ENCODE data around the gene ERAP2. TPM values are rescaled to one million over a fixed set of nuclear protein-coding genes. Genes with fewer than 3 reads are reported as not detected.

ERAP2 gene
- total RNA-seq, 1 donor from 2014 or later: 0.08 TPM

DNA sequence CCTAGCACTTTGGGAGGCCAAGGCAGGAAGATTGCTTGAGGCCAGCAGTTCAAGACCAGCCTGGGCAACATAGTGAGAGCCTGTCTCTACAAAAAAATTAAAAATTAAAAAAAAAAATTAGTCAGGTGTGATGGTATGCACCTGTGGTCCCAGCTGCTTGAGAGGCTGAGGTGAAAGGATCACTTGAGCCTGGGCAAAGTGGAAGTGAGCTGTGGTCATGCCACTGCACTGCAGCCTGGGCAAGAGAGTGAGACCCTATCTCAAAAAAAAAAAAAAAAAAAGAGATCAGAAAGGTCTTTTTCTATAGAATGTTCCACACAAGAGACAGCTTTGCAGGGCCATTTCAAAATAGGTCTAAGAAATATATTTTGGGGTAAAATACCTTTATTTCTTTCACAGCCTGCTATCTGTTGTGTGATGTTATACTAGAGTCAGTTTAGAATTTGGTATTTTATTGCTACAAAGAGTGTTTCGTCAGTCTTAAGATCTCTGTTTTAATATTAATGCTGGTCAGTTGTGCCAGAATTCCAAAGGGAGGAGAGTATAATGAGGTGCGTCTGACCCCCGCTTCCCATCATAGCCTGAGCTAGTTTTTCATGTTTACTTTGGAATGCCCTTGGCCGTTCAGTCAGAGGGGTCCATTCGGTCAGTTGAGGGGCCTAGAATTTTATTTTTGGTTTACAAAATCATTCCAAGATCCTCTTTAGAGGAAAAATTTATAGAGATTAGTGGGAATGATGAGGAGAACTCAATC is 69.0 kb downstream of the ERAP2 start:
- DNase-seq (ENCODE audit: low spot score): no peak
- no peak overlapping the region for H3K27ac Mint-ChIP-seq (ENCODE audit: unreplicated experiment)
- peaks cover 12% of the 10 kb centered on the region for H3K36me3 Mint-ChIP-seq (ENCODE audit: low read depth, unreplicated experiment)
- peaks cover 2% of the 10 kb centered on the region for H3K4me1 Mint-ChIP-seq (ENCODE audit: unreplicated experiment)
- no peaks in the 10 kb centered on the region for H3K9me3 Mint-ChIP-seq (ENCODE audit: unreplicated experiment)
- H3K4me3 Mint-ChIP-seq (ENCODE audit: unreplicated experiment): no peak overlapping the region
- H3K27me3 Mint-ChIP-seq (ENCODE audit: unreplicated experiment): peaks cover 1% of the 10 kb centered on the region
- TF ChIP-seq, protein P1, sequence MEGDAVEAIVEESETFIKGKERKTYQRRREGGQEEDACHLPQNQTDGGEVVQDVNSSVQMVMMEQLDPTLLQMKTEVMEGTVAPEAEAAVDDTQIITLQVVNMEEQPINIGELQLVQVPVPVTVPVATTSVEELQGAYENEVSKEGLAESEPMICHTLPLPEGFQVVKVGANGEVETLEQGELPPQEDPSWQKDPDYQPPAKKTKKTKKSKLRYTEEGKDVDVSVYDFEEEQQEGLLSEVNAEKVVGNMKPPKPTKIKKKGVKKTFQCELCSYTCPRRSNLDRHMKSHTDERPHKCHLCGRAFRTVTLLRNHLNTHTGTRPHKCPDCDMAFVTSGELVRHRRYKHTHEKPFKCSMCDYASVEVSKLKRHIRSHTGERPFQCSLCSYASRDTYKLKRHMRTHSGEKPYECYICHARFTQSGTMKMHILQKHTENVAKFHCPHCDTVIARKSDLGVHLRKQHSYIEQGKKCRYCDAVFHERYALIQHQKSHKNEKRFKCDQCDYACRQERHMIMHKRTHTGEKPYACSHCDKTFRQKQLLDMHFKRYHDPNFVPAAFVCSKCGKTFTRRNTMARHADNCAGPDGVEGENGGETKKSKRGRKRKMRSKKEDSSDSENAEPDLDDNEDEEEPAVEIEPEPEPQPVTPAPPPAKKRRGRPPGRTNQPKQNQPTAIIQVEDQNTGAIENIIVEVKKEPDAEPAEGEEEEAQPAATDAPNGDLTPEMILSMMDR (IDR thresholded peaks at IDR 0.05; ENCODE audit: unreplicated experiment): no peak

DNA sequence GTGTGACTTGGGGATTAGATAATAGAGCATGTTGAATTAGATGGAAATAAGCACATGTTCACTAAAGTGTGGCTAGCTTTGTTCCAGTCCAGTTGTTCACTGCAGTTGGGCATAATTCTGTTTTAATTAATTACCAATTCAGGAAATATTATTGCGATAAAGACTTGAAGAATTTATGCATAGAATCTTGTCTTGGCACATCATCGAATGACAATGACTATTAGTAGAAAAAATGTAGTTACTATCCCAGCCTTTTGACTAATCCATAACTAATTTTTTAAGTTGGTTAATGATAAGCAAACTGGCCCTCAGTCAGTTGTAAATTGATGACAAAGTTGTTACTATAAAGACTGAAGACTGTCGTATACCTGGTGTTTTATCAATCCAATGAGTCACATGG is 70.1 kb downstream of the ERAP2 start:
- Mint-ChIP-seq H3K27ac (ENCODE audit: unreplicated experiment) (no peak overlapping the region), H3K36me3 (ENCODE audit: low read depth, unreplicated experiment) (peaks cover 13% of the 10 kb centered on the region), H3K4me3 (ENCODE audit: unreplicated experiment) (no peak overlapping the region), H3K4me1 (ENCODE audit: unreplicated experiment) (peaks cover 2% of the 10 kb centered on the region), H3K27me3 (ENCODE audit: unreplicated experiment) (peaks cover 1% of the 10 kb centered on the region), H3K9me3 (ENCODE audit: unreplicated experiment) (no peaks in the 10 kb centered on the region)
- DNase-seq (ENCODE audit: low spot score): no peak
- TF ChIP-seq, protein P1 (IDR thresholded peaks at IDR 0.05; ENCODE audit: unreplicated experiment): no peak

DNA sequence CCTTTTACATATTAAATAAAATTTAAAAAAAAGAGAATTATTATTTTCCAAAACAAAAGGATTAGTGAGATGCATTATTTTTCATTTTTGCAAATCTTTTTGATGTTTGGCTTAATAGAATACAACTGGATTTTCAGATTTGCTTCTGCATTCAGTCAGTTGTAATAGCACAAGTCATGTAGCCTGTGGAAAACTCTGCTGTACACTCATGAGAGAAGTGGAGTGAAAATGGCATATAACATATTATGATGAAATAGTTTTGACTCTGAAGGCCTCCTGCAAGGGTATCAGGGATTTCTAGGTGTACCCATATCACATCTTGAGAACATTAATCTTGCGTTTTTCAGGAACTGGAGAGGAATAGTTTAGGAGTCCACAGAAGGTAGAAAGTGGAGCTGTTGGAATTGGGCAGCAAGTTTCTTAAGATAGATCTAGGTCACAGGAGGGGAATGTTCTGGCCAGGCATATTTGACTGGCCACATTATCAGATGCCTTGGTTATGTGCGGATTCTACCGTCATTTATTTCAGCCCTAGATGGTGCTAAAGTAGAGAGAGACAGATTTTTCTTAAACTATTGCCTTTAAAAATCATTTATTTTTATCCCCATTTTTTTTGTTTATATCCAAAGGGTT is 75.9 kb downstream of the ERAP2 start:
- Mint-ChIP-seq H3K9me3 (ENCODE audit: unreplicated experiment) (no peaks in the 10 kb centered on the region), H3K4me1 (ENCODE audit: unreplicated experiment) (peaks cover 4% of the 10 kb centered on the region), H3K27ac (ENCODE audit: unreplicated experiment) (no peak overlapping the region), H3K4me3 (ENCODE audit: unreplicated experiment) (no peak overlapping the region), H3K36me3 (ENCODE audit: low read depth, unreplicated experiment) (peaks cover 13% of the 10 kb centered on the region), H3K27me3 (ENCODE audit: unreplicated experiment) (no peaks in the 10 kb centered on the region)
- DNase-seq (ENCODE audit: low spot score): no peak
- TF ChIP-seq, protein P1 (IDR thresholded peaks at IDR 0.05; ENCODE audit: unreplicated experiment): no peak

DNA sequence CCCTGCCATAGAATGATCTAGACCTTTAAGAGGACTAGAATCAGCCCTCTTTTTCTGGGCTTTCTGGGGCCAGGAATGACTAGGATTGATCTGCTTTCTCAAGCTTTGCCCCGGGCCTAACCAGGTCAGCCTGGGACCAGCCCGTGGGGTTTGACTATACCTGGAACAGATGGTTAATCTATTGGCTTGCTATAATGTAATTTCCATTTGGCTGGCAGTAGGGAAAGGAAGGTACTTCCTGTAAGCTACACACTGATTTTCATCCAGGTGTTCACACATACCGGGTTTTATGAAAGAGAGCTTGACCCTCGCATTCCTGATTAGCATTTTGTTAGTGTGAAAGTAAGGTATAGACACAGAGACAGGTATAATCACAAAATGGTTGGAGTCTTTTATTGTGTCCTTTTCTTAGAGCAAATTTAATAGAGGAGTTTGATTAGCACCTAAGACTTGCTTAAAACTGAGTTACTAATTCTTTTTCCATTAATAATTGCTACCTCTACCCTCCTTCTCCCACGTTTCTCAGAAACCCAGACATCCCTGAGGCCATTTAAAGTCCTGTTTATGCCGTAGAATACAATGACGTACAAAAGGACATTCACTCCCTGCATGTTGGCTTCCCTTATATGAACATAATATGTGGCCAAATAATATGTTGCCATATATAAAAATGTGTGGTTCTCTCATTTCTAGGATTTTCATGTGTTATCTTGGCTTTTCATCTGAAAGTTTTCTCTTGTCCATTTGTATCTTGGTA is 76.9 kb downstream of the ERAP2 start:
- TF ChIP-seq, protein P1 (IDR thresholded peaks at IDR 0.05; ENCODE audit: unreplicated experiment): no peak
- no peak for DNase-seq (ENCODE audit: low spot score)
- Mint-ChIP-seq H3K4me1 (ENCODE audit: unreplicated experiment) (peaks cover 3% of the 10 kb centered on the region), H3K27ac (ENCODE audit: unreplicated experiment) (no peak overlapping the region), H3K27me3 (ENCODE audit: unreplicated experiment) (no peaks in the 10 kb centered on the region), H3K4me3 (ENCODE audit: unreplicated experiment) (no peak overlapping the region), H3K36me3 (ENCODE audit: low read depth, unreplicated experiment) (peaks cover 13% of the 10 kb centered on the region), H3K9me3 (ENCODE audit: unreplicated experiment) (no peaks in the 10 kb centered on the region)

Data from endothelial cell (in vitro differentiated cells).